ENCODE results near the gene LGR4. TPM values are rescaled to one million over a fixed set of nuclear protein-coding genes. Genes with fewer than 3 reads are reported as not detected.

LGR4 gene
- total RNA-seq, 1 donor from 2014 or later = 39.6 TPM

DNA sequence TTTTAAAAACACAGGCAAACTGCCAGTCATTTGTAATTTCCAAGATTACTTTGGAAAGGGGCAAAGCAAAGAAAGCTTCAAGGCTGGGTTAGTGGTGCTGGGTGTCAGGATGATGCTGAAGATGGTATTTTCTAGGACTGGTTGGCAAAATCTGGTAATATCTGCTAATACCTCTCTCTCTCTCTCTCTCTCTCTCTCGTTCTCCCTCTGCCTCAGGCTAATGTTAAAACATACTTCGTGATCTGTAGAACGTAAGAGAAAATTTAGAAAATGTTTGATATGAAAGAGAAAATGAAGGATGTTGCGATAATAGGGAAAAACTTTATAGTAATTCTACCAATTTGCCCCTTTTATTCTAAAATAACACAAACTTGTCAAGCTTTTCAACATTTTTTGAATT lies 9.4 kb upstream of the LGR4 start:
- TF ChIP-seq, protein P1, sequence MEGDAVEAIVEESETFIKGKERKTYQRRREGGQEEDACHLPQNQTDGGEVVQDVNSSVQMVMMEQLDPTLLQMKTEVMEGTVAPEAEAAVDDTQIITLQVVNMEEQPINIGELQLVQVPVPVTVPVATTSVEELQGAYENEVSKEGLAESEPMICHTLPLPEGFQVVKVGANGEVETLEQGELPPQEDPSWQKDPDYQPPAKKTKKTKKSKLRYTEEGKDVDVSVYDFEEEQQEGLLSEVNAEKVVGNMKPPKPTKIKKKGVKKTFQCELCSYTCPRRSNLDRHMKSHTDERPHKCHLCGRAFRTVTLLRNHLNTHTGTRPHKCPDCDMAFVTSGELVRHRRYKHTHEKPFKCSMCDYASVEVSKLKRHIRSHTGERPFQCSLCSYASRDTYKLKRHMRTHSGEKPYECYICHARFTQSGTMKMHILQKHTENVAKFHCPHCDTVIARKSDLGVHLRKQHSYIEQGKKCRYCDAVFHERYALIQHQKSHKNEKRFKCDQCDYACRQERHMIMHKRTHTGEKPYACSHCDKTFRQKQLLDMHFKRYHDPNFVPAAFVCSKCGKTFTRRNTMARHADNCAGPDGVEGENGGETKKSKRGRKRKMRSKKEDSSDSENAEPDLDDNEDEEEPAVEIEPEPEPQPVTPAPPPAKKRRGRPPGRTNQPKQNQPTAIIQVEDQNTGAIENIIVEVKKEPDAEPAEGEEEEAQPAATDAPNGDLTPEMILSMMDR (conservative IDR thresholded peaks at IDR 0.05) = no peak
- H3K36me3 Mint-ChIP-seq = peaks cover 4% of the 10 kb centered on the region
- peaks cover 4% of the 10 kb centered on the region for H3K4me1 Mint-ChIP-seq (ENCODE audit: unreplicated experiment)
- H3K9me3 Mint-ChIP-seq = no peaks in the 10 kb centered on the region
- no peak overlapping the region for H3K27ac Mint-ChIP-seq
- H3K27me3 Mint-ChIP-seq = no peaks in the 10 kb centered on the region
- no peak overlapping the region for H3K4me3 Mint-ChIP-seq
- no peak for DNase-seq (ENCODE audit: extremely low spot score, unreplicated experiment)

DNA sequence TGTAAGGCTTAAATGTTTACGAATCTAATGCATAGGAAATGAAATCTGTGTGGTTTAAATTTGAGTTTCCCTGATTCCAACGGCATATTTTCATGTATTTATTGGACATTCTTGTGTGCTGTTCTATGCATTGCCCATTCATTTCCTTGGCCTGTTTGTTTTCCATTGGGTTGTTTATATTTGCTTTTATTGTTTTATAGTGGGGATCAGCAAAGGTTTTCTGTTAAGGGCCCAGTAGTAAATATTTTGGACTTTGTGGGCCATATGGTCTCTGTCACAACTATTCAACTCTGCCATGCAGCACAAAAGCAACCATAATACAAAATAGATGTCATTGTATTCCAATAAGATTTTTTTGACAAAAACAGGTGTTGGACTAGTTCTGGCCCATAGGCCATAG lies 5.2 kb upstream of the LGR4 start:
- no peaks in the 10 kb centered on the region for H3K4me1 Mint-ChIP-seq (ENCODE audit: unreplicated experiment)

DNA sequence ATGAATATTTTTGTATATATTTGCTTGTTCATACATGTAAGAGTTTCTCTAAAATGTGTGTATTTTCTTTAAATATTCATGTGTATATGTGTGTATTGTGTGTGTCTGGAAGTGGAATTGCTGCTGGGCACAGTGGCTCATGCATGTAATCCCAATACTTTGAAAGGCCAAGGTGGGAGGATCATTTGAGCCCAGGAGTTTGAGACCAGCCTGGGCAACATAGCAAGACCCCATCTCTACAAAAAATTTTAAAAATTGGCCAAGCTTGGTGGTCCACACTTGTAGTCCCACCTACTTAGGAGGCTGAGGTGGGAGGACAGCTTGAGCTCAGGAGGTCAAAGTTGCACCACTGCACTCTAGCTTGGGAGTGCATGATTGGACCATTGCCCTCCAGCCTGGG lies 4.7 kb upstream of the LGR4 start:
- TF ChIP-seq, protein P1 (conservative IDR thresholded peaks at IDR 0.05) = no peak
- H3K9me3 Mint-ChIP-seq = no peaks in the 10 kb centered on the region
- no peak overlapping the region for H3K4me3 Mint-ChIP-seq
- no peaks in the 10 kb centered on the region for H3K36me3 Mint-ChIP-seq
- no peak for DNase-seq (ENCODE audit: extremely low spot score, unreplicated experiment)
- peaks cover 3% of the 10 kb centered on the region for H3K27me3 Mint-ChIP-seq
- H3K4me1 Mint-ChIP-seq (ENCODE audit: unreplicated experiment) = no peaks in the 10 kb centered on the region
- no peak overlapping the region for H3K27ac Mint-ChIP-seq

More for the DNA sequence above, 5.2 kb upstream of the LGR4 start:
- TF ChIP-seq, protein P1 (conservative IDR thresholded peaks at IDR 0.05) = no peak
- Mint-ChIP-seq H3K4me3 (no peak overlapping the region), H3K27ac (no peak overlapping the region), H3K27me3 (no peaks in the 10 kb centered on the region), H3K36me3 (no peaks in the 10 kb centered on the region), H3K9me3 (no peaks in the 10 kb centered on the region)
- no peak for DNase-seq (ENCODE audit: extremely low spot score, unreplicated experiment)

DNA sequence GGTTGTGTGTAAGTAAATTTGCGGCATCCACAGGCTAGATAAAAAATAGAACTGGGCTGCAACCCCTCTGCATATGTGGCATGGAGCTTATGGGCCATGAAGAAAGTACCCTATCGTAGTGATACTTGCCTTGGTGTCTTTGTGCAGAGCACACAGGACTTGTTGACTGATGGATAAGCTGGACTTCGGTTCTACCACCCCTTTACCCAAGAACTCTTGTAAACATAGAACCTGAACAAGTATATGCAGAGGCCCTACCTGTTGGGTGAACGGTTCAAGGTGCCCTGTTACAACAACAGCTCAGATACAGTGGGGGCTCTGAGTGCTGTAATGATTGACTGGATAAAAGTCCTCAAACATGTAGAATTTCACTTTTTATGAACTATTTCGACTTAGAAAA lies 3.0 kb upstream of the LGR4 start:
- Mint-ChIP-seq H3K4me1 (ENCODE audit: unreplicated experiment) (peaks cover 6% of the 10 kb centered on the region), H3K27me3 (peaks cover 8% of the 10 kb centered on the region), H3K9me3 (no peaks in the 10 kb centered on the region), H3K4me3 (no peak overlapping the region), H3K36me3 (no peaks in the 10 kb centered on the region), H3K27ac (no peak overlapping the region)
- TF ChIP-seq, protein P1 (conservative IDR thresholded peaks at IDR 0.05) = no peak
- DNase-seq (ENCODE audit: extremely low spot score, unreplicated experiment) = no peak

DNA sequence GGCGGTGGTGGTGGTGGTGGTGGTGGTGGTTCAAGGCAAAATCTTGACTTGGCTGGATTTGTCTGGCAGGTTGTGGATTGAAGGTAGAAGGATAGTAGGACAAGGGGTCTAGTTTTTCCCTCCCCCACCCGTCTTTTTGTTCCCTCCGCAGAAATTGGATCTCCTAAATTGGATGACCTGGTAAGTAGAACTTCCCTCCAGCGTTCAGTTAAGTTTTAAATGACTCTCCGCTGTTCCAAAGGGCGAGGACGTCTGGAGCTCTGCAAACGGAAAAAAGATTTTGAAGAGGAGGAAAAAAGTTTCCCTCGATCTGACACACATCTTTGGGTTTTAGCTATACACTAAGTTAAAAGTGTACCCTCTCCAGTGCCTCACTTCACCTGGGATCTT lies 422 bp upstream of the LGR4 start:
- Mint-ChIP-seq H3K27ac (peak overlapping the region; percentile 93), H3K4me3 (peak overlapping the region; percentile 96), H3K27me3 (peaks cover 11% of the 10 kb centered on the region), H3K9me3 (no peaks in the 10 kb centered on the region), H3K36me3 (no peaks in the 10 kb centered on the region), H3K4me1 (ENCODE audit: unreplicated experiment) (peaks cover 26% of the 10 kb centered on the region)
- DNase-seq (ENCODE audit: extremely low spot score, unreplicated experiment) = no peak
- TF ChIP-seq, protein P1 (conservative IDR thresholded peaks at IDR 0.05) = no peak

Data from type B pancreatic cell (in vitro differentiated cells).